Measurements from ENCODE around the gene LRP8. TPM values are rescaled to one million over a fixed set of nuclear protein-coding genes. Genes with fewer than 3 reads are reported as not detected.

The LRP8 gene
- total and polyA plus RNA-seq, 2 of the 13 experiments (the other 11 are each of a cell fraction or from before 2014, with no cell fraction given), result 17.3 to 17.4 TPM

- POLR2A ChIA-PET, result interaction anchor here (0.5 to 1.0 kb wide), 8 partner anchors 10 to 1312 kb away, joined by 3 to 7 read pairs (median 3); no protein-coding TSS in a partner anchor
- CTCF ChIA-PET (ENCODE audit: low intra/inter-chr PET ratio, low total read pairs), result no interaction called here
- peak within 1 kb of the TSS; percentile 68 for H3K27ac ChIP-seq (ENCODE audit: extremely low read length, insufficient read depth, low read length)
- ATAC-seq (peak; percentile 97), DNase-seq (ENCODE audit: low spot score) (peak; percentile 94), FAIRE-seq (peak; percentile 88)
- peaks cover 30% of the 10 kb centered on the region for H3K79me2 ChIP-seq (ENCODE audit: insufficient read depth, low read length)
- H3K27me3 ChIP-seq (ENCODE audit: control insufficient read depth in 1 of 2, insufficient read depth in 2 of 2, low read length in 2 of 2), result peaks cover 0 to 3% of the 10 kb centered on the region in 2 experiments; a peak in 1 of 5 replicates
- no peaks in the 10 kb centered on the region for H3K9me3 ChIP-seq (ENCODE audit: low read length)
- peak within 1 kb of the TSS; percentile 87 to 98 (median 95) for H3K4me3 ChIP-seq (replicated peaks in 1 of 3; ENCODE audit: insufficient read depth in 1 of 3, low read depth in 2 of 3, low read length in 3 of 3)
- peak within 1 kb of the TSS; percentile 95 for H3K9ac ChIP-seq (ENCODE audit: insufficient read depth, low read depth, low read length)
- in situ Hi-C loops (cut with HindIII; ENCODE audit: extremely low pct_ligation_motif_present, low pct_unique_long_range_greater_than_20kb) (no loop called here), intact Hi-C loops (cut with micrococcal nuclease; ENCODE audit: unreplicated experiment) (loop anchor here (1.0 kb wide), 1 partner anchor 18 kb away; the partner anchor contains the start of gene CZIB)
- H3K4me2 ChIP-seq (ENCODE audit: low read depth, low read length), result peak within 1 kb of the TSS; percentile 97
- H3K36me3 ChIP-seq (replicated peaks in 1 of 2; ENCODE audit: control insufficient read depth in 1 of 2, insufficient read depth in 2 of 2, low read length in 2 of 2), result peaks cover 6 to 26% of the 10 kb centered on the region in 2 experiments
- peaks cover 31% of the 10 kb centered on the region for H3K4me1 ChIP-seq (ENCODE audit: insufficient read depth, low read length)
- no peaks in the 10 kb centered on the region for H4K20me1 ChIP-seq (ENCODE audit: insufficient read depth, low read length)
- BruUV-seq (replicated peaks), result TSS peak; percentile 98
- WGBS (ENCODE audit: low lambda C conversion rate), result 16% methylated on average over 34 of the region's 64 CpGs
- no peak within 1 kb of the TSS for H2AFZ ChIP-seq (ENCODE audit: low read length)
- TF ChIP-seq HMGA1 (CRISPR knock-in tag; conservative IDR thresholded peaks at IDR 0.05), result no peak
- TF ChIP-seq ZNF747 (CRISPR knock-in tag; IDR thresholded peaks at IDR 0.05; ENCODE audit: borderline replicate concordance), result peak; percentile 52; the same call in 1 of the 2 replicates
- no peak for TF ChIP-seq ZNF432 (CRISPR knock-in tag; IDR thresholded peaks at IDR 0.05; ENCODE audit: borderline replicate concordance)
- peak; percentile 70; the same call in 1 of the 2 replicates for TF ChIP-seq ZBTB7B (CRISPR knock-in tag; IDR thresholded peaks at IDR 0.05)
- TF ChIP-seq ZNF331 (CRISPR knock-in tag; IDR thresholded peaks at IDR 0.05), result peak; percentile 67; the same call in 1 of the 2 replicates
- no peak for TF ChIP-seq ZSCAN25 (CRISPR knock-in tag; IDR thresholded peaks at IDR 0.05)
- TF ChIP-seq NCOA5 (CRISPR knock-in tag; IDR thresholded peaks at IDR 0.05), result no peak
- TF ChIP-seq ATF2 (CRISPR knock-in tag; IDR thresholded peaks at IDR 0.05), result peak; percentile 93
- peak; percentile 84; the same call in 1 of the 2 replicates for TF ChIP-seq TARDBP (CRISPR knock-in tag; IDR thresholded peaks at IDR 0.05)
- no peak for TF ChIP-seq PRDM4 (CRISPR knock-in tag; IDR thresholded peaks at IDR 0.05; ENCODE audit: borderline replicate concordance)
- TF ChIP-seq FOXM1 (CRISPR knock-in tag; IDR thresholded peaks at IDR 0.05), result no peak
- TF ChIP-seq ZNF496 (CRISPR knock-in tag; IDR thresholded peaks at IDR 0.05; ENCODE audit: insufficient replicate concordance), result no peak
- no peak for TF ChIP-seq ZNF7 (CRISPR knock-in tag; IDR thresholded peaks at IDR 0.05)
- TF ChIP-seq JUND (CRISPR knock-in tag; IDR thresholded peaks at IDR 0.05), result peak; percentile 79
- no peak for TF ChIP-seq ZNF512B (CRISPR knock-in tag; IDR thresholded peaks at IDR 0.05; ENCODE audit: borderline replicate concordance)
Observed at GRCh38 chr1:53238197-53239155, 89.4 kb downstream of the LRP8 start, which contains the start of gene MAGOH. MAGOH (minus strand) TSS chr1:53238518; CDS start chr1:53238448, 70 bp downstream.
